Fibroblast of lung (primary cell): ENCODE results near the gene DPYD. TPM values are rescaled to one million over a fixed set of nuclear protein-coding genes. Genes with fewer than 3 reads are reported as not detected.

Experiments used
- DNase-seq, 2 donors: peaks; one replicate each; pipeline versions ENCODE4 v3.0.0 to v3.0.0-alpha.2; 2010; ENCODE audit warnings: low read depth in 2 of 2
- H2AFZ ChIP-seq: 2 replicates; pipeline ENCODE4 v1.5.1; 2012; ENCODE audit warnings: low read length, control low read depth, inconsistent platforms
- H3K27ac ChIP-seq: 2 replicates; pipeline ENCODE4 v1.5.1; 2011; ENCODE audit warnings: low read length, control low read depth; ENCODE audit not compliant: insufficient read depth
- H3K27me3 ChIP-seq: 2 replicates; pipeline ENCODE4 v1.5.1; 2011; ENCODE audit warnings: mild to moderate bottlenecking, low read length; ENCODE audit not compliant: control insufficient read depth, insufficient read depth
- H3K36me3 ChIP-seq: 2 replicates; pipeline ENCODE4 v1.5.1; 2011; ENCODE audit warnings: low read length; ENCODE audit not compliant: control insufficient read depth, insufficient read depth
- H3K4me1 ChIP-seq: 2 replicates; pipeline ENCODE4 v1.5.1; 2011; ENCODE audit warnings: low read length; ENCODE audit not compliant: control insufficient read depth, insufficient read depth; ENCODE audit errors: extremely low read depth
- H3K4me2 ChIP-seq: 2 replicates; pipeline ENCODE4 v1.5.1; 2011; ENCODE audit warnings: low read length, control low read depth; ENCODE audit not compliant: insufficient read depth; ENCODE audit errors: extremely low read depth
- H3K4me3 ChIP-seq, 4 experiments: fragments of 200-600 bp in 1 of 4; sonication (generic) in 1 of 4; replicated peaks in 1 of 4; 2 replicates each; pipeline ENCODE4 v1.5.1; 2011 to 2016; ENCODE audit warnings: low read length in 4 of 4, low read depth in 3 of 4, mild to moderate bottlenecking in 3 of 4, control low read depth in 2 of 4, inconsistent platforms in 1 of 4, mixed read lengths in 1 of 4; ENCODE audit not compliant: insufficient read depth in 1 of 4; ENCODE audit errors: control extremely low read depth in 1 of 4
- H3K79me2 ChIP-seq: 2 replicates; pipeline ENCODE4 v1.5.1; 2012; ENCODE audit warnings: mild to moderate bottlenecking, low read length, inconsistent platforms; ENCODE audit not compliant: control insufficient read depth, insufficient read depth
- H3K9ac ChIP-seq: 2 replicates; pipeline ENCODE4 v1.5.1; 2011; ENCODE audit warnings: mild to moderate bottlenecking, low read length, control low read depth; ENCODE audit not compliant: insufficient read depth
- H3K9me3 ChIP-seq: 2 replicates; pipeline ENCODE4 v1.5.1; 2012; ENCODE audit warnings: low read depth, low read length; ENCODE audit not compliant: control insufficient read depth, insufficient read depth
- H4K20me1 ChIP-seq: 2 replicates; pipeline ENCODE4 v1.5.1; 2011; ENCODE audit warnings: low read length; ENCODE audit not compliant: control insufficient read depth, insufficient read depth; ENCODE audit errors: extremely low read depth
- CTCF ChIP-seq, 2 donors: IDR thresholded peaks in 1 of 2; conservative IDR thresholded peaks in 1 of 2; 1 replicate in 1 of 2; 2 replicates in 1 of 2; pipeline ENCODE4 v1.5.1; 2011 to 2012; ENCODE audit warnings: low read length in 2 of 2, control low read depth in 1 of 2, inconsistent platforms in 1 of 2, low read depth in 1 of 2, mild to moderate bottlenecking in 1 of 2
- EZH2 ChIP-seq: IDR thresholded peaks from 2 replicates; pipeline ENCODE4 v1.5.1; 2012; ENCODE audit warnings: low read length, control low read depth, mild to moderate bottlenecking; ENCODE audit errors: missing control alignments
- polyA plus RNA-seq, 2 donors: library from polyadenylated mRNA; depleted of rRNA in 1 of 2; stranded (reverse) in 1 of 2; unstranded in 1 of 2; fragments of >200 nt; gene quantifications; 2 replicates each; pipeline ENCODE4 v1.2.1, GENCODE V29; 2011 to 2012; ENCODE audit warnings: missing spikeins in 1 of 2
- total RNA-seq: library from RNA; depleted of rRNA; stranded (reverse); fragments of >200 nt; gene quantifications from 2 replicates; pipeline ENCODE4 v1.2.1, GENCODE V29; 2014

DPYD gene
- total and polyA plus RNA-seq, 2 donors (not counting 1 experiment from before 2014, with no cell fraction given) = 32.0 to 63.1 TPM

- no peaks in the 10 kb centered on the region for H3K79me2 ChIP-seq
- no peak overlapping the region for H3K9ac ChIP-seq
- H3K36me3 ChIP-seq = no peaks in the 10 kb centered on the region
- H2AFZ ChIP-seq = no peak overlapping the region
- peak overlapping the region; percentile 6 for H3K27ac ChIP-seq
- peak overlapping the region; percentile 52 for H3K4me2 ChIP-seq
- no peak for TF ChIP-seq CTCF (conservative IDR thresholded peaks at IDR 0.05 in 1 of 2, IDR thresholded peaks at IDR 0.05 in 1 of 2; ENCODE audit: low read depth in 1 of 2, low read length in 2 of 2)
- no peak for TF ChIP-seq EZH2
- no peaks in the 10 kb centered on the region for H3K9me3 ChIP-seq
- no peak overlapping the region for H3K4me3 ChIP-seq
- peak; percentile 76 to 86 for DNase-seq
- peaks cover 2% of the 10 kb centered on the region for H3K4me1 ChIP-seq
- no peaks in the 10 kb centered on the region for H4K20me1 ChIP-seq
- H3K27me3 ChIP-seq = no peaks in the 10 kb centered on the region
Observed at GRCh38 chr1:97093741-97094140, 827.1 kb downstream of the DPYD start.

DNA sequence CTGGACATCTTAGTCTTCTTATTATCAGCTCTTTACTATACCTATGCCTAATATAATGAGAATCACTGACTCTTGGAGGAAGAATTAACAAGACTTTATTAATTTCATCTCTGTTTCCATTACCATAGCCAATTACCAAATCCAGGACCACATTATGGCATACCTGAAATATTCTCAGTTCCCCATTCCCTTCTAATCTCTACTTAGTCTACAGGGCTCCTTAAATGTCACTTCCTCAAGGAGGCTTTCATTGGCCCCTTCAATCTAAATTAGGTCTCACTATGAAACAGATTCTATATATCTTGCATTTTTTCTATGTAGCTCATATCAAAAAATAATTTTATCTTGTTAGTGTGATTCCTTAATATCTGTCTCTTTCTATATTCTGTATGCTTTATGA is 828.0 kb downstream of the DPYD start:
- Histone ChIP-seq H3K4me1 (peaks cover 2% of the 10 kb centered on the region), H3K27me3 (no peaks in the 10 kb centered on the region), H3K9ac (no peak overlapping the region), H3K4me3 (no peak overlapping the region), H3K4me2 (no peak overlapping the region), H3K36me3 (no peaks in the 10 kb centered on the region), H2AFZ (no peak overlapping the region), H4K20me1 (no peaks in the 10 kb centered on the region), H3K9me3 (no peaks in the 10 kb centered on the region), H3K27ac (no peak overlapping the region), H3K79me2 (no peaks in the 10 kb centered on the region)
- DNase-seq = no peak
- TF ChIP-seq EZH2 = no peak
- TF ChIP-seq CTCF (conservative IDR thresholded peaks at IDR 0.05 in 1 of 2, IDR thresholded peaks at IDR 0.05 in 1 of 2; ENCODE audit: low read depth in 1 of 2, low read length in 2 of 2) = no peak

DNA sequence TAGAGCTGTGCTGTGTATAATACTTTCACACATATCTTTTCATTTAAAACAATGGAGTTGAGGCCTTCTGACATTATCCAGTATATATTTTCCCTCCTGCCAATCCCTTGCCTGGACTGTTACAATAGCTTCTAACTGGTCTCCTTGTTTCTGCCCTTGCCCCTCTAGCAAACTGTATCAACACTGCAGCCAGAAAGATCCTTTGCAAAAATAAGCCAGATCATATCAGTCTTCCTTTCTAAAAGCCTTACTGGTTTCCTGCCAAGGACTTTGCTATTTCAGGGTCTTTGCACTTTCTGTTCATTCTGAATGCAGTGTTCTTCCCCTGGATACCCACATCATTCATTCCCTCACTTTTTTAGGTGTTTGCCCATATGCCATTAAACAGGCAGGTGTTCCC is 829.2 kb downstream of the DPYD start:
- Histone ChIP-seq H3K4me1 (peaks cover 2% of the 10 kb centered on the region), H3K36me3 (no peaks in the 10 kb centered on the region), H4K20me1 (no peaks in the 10 kb centered on the region), H3K4me3 (no peak overlapping the region), H3K4me2 (no peak overlapping the region), H3K9ac (no peak overlapping the region), H3K9me3 (no peaks in the 10 kb centered on the region), H3K27ac (no peak overlapping the region), H2AFZ (no peak overlapping the region), H3K79me2 (no peaks in the 10 kb centered on the region), H3K27me3 (no peaks in the 10 kb centered on the region)
- TF ChIP-seq CTCF (conservative IDR thresholded peaks at IDR 0.05 in 1 of 2, IDR thresholded peaks at IDR 0.05 in 1 of 2; ENCODE audit: low read depth in 1 of 2, low read length in 2 of 2) (no peak), EZH2 (no peak)
- DNase-seq = no peak
